HTERT RPE-1 (cell line): ENCODE data around the gene FBXO3.

ENCODE experiments used
- in situ Hi-C: fragments of 300-500 bp; cut with MboI; formaldehyde crosslinking; loops from 4 replicates; pipeline ENCODE4 v1.14.3; 2020; ENCODE audit warnings: low sequenced_read_pairs

Gene FBXO3

GRCh38 chr11:33772870-33773269, 1.4 kb downstream of the FBXO3 start:
- in situ Hi-C loops = no loop called here

DNA sequence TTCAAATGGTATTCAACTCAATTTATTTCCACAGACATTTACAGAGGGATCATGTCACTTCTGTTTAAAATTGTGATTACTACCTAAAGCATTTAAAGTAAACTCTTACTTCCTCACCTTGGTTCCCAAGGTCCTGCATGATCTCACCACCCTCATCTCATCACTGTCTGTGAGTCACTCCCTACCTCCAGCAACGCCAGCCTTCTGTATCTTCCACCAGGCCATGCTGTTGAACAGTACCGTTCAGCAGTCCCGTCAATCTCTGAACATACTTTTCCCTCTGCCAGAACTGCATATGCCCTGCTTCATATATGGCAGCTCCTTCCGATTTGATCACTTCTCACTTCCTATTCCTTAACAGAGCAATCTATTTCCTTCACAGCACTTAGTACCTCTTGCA, 2.0 kb downstream of the FBXO3 start:
- in situ Hi-C loops = no loop called here

DNA sequence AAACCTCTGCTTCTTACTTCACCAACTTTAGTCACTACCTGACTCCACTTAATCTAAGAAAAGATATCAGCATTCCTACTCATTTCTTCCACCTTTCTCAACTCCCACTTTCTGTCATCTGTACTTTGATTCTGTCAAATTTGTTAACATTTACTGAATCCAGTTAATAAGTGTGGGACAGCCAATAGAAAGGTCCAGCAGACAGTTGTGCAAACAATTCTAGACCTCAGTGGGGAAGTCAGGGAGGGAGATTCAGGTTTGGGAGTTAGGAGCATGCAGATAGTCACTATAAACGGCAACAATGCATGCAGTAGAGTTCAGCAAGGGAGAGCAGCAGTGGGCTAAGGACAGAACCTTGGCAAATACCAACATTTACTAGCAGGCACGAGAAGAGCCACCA, 4.1 kb downstream of the FBXO3 start:
- in situ Hi-C loops = no loop called here

GRCh38 chr11:33769542-33769941, 4.8 kb downstream of the FBXO3 start:
- in situ Hi-C loops = no loop called here

DNA sequence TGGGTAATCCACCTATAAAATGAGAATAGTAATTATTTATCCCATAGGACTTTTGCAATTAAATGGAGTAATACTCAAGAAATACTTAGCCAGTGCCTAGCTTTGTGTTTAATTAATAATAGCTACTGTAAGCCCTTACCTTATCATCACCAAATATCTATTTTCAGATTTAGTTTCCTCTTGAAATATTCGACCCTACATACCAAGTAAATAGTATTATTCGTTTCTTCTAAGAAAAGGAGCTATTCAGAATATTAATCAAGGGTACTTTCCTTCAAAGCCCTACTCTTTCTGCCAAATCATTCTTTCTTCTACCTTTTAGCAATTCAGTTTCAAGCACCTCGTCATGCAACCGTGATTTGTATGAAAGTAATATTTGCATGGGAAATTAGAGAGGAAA, 6.7 kb downstream of the FBXO3 start:
- in situ Hi-C loops = no loop called here

DNA sequence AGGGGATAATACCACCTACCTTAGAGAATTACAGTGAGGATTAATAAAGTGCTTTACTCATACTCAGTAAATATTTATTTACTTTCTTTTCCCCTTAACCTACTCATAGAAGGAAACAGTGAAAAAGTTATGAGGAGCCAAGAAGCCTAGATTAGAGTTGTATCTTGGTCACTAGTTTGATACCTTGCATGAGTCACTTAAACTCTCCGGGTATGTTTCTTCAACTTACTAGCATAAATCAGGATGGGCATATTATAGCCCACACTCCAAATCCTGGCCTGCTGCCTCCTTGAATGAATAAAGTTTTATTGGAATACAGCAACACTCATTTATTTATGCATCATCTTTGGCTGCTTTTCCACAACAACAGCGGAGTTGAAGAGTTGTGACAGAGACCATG, 8.2 kb downstream of the FBXO3 start:
- in situ Hi-C loops = no loop called here

- in situ Hi-C loops = no loop called here
These were observed 12.8 kb downstream of the FBXO3 start for GRCh38 chr11:33761471-33761870.

- in situ Hi-C loops = no loop called here
These were observed 20.9 kb downstream of the FBXO3 start for GRCh38 chr11:33753304-33753967.

GRCh38 chr11:33751878-33752277, 22.4 kb downstream of the FBXO3 start:
- in situ Hi-C loops = no loop called here

DNA sequence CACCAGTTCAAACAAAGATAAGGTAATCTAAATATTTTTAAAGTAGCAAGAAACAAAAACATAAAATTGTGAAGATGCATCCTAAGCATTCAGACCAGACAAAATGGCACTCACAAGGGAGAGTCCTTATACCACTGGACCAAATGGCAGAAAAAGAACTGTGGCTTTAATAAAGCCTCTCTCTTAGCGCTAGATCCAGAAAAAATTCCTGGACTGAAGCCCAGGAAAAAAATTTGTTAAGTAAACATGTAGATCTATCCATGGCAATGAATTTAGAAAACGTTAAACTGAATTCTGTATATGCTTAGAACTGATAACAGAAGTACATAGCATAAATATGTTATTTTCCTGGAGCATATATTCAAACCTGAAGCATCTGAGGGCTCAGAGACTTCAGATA, 26.3 kb downstream of the FBXO3 start:
- in situ Hi-C loops = no loop called here

DNA sequence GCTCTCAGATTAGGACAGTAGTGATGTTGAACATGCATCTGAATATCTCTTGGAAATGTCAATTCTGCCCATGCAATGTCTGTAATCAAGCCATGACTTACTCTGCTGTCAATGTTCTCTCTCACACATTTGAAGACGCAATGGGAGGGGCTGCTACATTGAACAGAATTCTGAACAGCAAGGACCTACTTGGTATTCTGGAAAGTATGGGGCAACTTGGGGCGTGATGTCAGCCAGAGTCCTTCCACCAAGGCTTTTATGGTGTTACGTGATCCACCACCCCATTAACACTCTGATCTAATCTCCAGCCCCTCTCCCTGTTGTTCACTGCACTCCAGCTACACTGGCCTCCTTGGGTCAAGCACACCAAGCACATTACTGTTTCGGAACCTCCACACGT, 31.0 kb downstream of the FBXO3 start:
- in situ Hi-C loops = no loop called here

DNA sequence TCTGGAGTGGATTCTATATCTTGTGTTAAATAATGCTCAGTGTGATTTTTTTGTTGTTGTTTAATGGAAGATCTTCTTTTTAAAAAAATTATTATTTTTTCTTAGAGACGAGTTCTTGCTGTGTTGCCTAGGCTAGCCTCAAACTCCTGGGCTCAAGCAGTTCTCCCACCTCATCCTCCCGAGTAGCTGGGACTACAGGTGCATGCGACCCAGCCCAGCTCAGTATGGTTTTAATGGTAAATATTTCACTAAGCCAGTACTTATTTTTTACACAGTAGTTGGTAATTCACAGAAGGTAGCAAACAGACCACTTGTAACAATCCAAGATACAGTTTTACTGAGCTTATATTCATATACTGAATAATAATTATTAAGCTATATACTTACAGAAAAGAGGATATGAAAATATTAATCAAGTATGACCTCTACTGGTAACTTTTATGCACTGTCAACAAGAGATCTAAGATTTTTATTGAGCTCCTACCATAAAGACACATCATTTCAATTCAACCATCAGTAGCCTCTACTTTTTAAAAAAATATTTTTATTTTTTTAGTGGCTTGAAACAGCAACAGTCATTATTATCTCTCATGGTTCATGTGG, 32.0 kb downstream of the FBXO3 start:
- in situ Hi-C loops = no loop called here

DNA sequence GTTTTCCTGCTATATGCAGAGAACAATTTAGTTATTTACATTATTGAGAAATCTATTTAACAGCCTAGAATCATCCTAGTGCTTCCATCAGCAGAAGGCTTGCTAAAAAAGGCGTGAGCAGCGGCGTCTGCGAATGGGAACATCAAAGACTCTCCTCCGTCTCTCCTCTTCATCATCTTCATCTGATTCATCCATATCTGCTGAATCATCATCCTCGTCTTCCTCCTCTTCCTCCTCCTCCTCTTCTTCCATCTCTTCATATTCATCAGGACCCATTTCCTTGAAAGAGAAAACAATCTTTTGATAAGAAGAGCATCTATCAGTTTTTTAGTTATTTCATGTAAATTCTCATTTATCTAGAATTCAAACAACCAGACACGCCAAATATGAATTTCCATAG, 32.5 kb downstream of the FBXO3 start:
- in situ Hi-C loops = no loop called here

- in situ Hi-C loops = no loop called here
These were observed 36.9 kb downstream of the FBXO3 start for GRCh38 chr11:33737362-33737821.

DNA sequence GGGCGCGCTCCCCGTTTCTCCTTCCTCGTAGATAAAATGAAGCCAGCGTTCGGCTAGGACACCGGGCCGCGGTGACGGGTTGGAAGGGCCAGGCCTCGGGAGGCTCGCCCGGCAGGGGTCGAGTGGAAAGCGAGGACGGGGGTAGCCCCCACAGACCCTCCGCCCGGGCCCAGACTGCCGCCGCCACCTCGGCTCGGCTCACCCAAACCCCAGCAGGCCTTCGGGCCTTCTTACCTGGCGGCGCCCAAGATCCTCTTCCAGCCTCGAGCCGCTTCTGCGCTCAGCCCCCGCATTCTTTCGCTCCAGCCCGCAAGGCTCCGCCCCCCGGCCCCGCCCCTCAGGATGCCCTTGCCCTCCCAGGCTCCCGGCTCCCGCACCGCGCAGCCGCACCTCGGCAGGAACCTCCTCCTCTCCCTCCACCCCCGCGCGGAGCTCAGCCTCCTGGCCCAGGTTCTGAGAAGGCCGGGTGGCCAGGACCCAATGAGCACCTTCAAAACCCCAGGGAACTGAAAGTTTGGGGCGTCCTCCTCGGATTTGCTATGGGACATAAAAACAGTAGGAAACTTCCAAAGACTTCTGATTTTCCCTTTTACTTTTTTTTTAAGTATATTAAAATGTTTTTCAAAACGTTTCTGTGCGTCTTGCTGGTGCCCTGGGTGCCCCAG, 38.0 kb downstream of the FBXO3 start, which contains the start of gene CD59:
CD59 (minus strand) TSS at position 276 of the 665 bp plus-strand sequence. CDS start 13,978 bp downstream, outside the sequence.
- in situ Hi-C loops = no loop called here

DNA sequence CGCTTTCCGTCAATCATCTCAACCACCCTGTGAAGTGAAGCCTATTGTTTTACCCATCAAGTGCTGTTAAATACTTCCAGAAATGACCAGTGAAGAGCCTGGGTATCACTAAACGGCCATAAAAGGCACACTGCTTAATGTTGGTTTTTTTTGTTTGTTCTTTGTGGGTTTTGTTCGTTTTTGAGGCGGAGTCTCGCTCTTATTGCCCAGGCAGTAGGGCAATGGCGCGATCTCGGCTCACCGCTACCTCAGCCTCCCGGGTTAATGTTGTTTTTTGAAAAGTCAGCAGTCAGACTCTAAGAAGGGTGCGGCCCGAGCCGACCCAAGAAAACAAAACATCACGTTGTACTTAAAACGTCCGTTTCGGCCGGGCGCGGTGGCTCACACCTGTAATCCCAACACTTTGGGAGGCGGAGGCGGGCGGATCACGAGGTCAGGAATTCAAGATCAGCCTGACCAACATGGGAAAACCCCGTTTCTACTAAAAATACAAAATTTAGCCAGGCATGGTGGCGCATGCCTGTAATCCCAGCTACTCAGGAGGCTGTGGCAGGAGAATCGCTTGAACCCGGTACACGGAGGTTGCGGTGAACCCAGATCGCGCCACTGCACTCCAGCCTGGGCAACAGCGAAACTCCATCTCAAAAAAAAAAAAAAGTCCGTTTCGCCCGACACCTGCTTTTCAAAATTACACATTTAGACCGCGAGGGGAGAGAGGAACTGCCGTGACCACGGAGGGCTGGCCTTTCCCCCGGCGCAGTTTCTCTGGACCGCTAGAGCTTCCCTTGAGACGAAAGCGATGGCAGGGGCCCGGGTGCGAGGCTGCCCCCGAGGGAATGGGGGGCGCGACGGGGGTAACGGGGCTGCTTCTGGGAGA, 38.8 kb downstream of the FBXO3 start:
- in situ Hi-C loops = no loop called here

DNA sequence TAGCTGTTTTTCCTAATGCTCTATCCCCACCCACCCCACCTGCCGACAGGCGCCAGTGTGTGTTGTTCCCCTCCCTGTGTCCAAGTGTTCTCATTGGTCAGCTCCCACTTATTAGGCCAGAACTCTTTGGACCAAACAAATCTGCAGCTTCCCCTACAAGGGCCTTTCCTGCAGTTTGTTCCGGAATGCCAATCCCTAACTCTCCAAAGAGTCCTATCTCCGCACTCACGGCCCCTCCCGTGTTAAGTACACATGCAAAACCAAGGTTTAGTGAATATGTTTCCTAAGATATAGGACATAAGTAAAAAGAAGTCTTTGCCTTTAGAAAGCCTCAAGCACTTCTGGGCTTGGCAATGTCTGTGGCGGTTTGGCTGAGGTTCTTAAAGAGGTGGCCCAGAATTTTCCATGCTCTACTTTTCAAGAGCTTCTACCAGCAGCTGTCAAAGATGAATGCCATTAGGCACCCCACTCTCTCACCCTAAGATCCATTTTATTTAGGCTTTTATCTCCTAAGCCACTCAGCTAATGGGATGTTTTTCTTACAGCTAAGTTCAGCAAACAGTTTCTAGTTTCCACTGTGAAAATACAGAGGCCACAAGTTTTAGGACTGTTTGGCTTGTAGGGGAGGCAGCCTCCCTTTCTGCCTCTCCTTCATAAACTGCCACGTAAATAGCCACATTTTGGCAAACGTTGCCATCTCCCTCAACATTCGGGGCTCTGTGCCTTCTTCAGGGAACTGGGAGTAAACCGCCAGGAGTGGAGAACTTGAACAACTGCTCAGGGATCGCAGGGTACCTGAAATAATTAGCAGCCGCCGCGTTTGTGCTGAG, 39.7 kb downstream of the FBXO3 start:
- in situ Hi-C loops = no loop called here

GRCh38 chr11:33733980-33734379, 40.3 kb downstream of the FBXO3 start:
- in situ Hi-C loops = no loop called here

GRCh38 chr11:33731723-33732531, 42.4 kb downstream of the FBXO3 start:
- in situ Hi-C loops = no loop called here

DNA sequence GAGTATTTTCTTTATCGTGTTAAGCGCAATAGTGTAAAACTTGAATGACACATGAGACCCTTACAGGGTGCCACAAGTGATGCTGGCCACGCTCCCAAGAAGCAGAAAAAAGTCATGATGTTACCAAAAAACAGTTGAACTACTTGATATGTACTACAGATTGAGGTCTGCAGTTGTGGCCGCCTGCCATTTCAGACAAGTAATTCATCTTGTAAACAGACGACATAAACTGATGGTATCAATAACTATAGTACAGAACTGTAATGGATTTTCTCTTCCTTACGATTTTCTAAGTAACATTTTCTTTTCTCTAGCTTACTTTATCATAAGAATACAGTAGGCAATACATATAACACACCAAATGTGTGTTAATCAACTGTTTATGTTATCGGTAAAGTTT, 43.6 kb downstream of the FBXO3 start:
- in situ Hi-C loops = no loop called here
